ENCODE data around the gene RANBP10. TPM values are rescaled to one million over a fixed set of nuclear protein-coding genes. Genes with fewer than 3 reads are reported as not detected.

RANBP10 gene
- total and polyA plus RNA-seq, 7 donors = 4.2 to 15.5 (median 7.5) TPM

DNA sequence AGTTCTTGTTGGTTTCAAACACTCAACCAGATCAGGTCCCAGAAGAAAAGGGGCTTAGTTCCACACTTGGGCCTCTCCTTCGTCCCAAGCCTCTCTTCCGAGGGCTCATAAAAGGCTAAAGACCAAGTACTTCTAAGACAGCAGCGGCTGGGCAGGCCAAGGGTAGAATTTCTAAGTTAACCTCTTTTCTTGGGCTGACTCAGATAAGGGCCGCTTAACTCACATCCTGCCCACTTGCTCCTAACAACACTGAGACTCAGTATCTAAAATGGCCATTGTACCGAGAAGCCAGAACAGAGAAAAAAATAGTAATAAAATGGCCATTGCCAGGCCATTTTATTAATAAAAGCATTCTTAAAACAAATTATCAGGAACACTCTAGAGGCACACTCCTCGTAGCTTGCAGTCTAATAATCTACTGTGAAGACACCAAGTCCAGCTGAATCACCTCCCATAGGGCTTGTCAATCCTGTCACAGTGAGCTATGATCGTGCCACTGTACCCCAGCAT, 42.1 kb downstream of the RANBP10 start:
- TF ChIP-seq EP300 (IDR thresholded peaks at IDR 0.05) (no peak), POLR2A (IDR thresholded peaks at IDR 0.05) (no peak), POLR2AphosphoS5 (IDR thresholded peaks at IDR 0.05) (no peak)
- TF ChIP-seq, protein P1, sequence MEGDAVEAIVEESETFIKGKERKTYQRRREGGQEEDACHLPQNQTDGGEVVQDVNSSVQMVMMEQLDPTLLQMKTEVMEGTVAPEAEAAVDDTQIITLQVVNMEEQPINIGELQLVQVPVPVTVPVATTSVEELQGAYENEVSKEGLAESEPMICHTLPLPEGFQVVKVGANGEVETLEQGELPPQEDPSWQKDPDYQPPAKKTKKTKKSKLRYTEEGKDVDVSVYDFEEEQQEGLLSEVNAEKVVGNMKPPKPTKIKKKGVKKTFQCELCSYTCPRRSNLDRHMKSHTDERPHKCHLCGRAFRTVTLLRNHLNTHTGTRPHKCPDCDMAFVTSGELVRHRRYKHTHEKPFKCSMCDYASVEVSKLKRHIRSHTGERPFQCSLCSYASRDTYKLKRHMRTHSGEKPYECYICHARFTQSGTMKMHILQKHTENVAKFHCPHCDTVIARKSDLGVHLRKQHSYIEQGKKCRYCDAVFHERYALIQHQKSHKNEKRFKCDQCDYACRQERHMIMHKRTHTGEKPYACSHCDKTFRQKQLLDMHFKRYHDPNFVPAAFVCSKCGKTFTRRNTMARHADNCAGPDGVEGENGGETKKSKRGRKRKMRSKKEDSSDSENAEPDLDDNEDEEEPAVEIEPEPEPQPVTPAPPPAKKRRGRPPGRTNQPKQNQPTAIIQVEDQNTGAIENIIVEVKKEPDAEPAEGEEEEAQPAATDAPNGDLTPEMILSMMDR (IDR thresholded peaks at IDR 0.05) = no peak
- Histone ChIP-seq H3K4me1 (no peaks in the 10 kb centered on the region), H3K36me3 (peaks cover 0 to 9% (median 0%) of the 10 kb centered on the region in 4 donors), H3K27ac (no peak overlapping the region), H3K9me3 (no peaks in the 10 kb centered on the region), H3K4me3 (no peak overlapping the region), H3K27me3 (no peaks in the 10 kb centered on the region)
- intact Hi-C loops (cut with DNase I) = no loop called here
- no peak for DNase-seq
- WGBS, 2 donors = 96 to 97% methylated on average over 7 of the region's 7 CpGs

DNA sequence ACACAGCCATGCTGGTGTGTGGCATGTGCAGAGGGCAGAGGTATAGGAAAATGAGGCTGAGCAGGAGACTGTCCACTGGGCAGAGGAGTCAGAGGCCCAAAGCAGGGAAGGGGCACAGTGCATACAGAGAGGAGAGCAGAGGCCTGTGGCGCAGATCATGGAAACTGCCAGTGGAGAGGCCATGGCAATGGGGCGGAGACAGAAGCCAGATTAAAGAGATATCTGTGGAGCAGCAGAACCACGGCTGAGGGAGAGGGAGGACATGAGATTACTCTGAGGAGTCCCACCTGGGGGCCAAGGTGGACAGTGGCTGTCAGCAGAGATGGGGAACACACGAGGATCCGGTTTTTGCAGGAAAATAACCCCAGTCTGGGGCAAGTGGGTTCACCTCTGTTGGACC, 43.3 kb downstream of the RANBP10 start:
- no peak overlapping the region for H3K4me3 ChIP-seq
- intact Hi-C loops (cut with DNase I) = no loop called here
- WGBS, 2 donors = 95 to 96% methylated on average over 5 of the region's 5 CpGs
- no peak for DNase-seq
- TF ChIP-seq POLR2A (IDR thresholded peaks at IDR 0.05) (no peak), POLR2AphosphoS5 (IDR thresholded peaks at IDR 0.05) (no peak), EP300 (IDR thresholded peaks at IDR 0.05) (no peak)
- TF ChIP-seq, protein P1 (IDR thresholded peaks at IDR 0.05) = no peak
- H3K4me1 ChIP-seq = no peaks in the 10 kb centered on the region
- no peaks in the 10 kb centered on the region for H3K27me3 ChIP-seq
- no peak overlapping the region for H3K27ac ChIP-seq
- H3K9me3 ChIP-seq = no peaks in the 10 kb centered on the region
- H3K36me3 ChIP-seq = peaks cover 0 to 9% (median 0%) of the 10 kb centered on the region in 4 donors

DNA sequence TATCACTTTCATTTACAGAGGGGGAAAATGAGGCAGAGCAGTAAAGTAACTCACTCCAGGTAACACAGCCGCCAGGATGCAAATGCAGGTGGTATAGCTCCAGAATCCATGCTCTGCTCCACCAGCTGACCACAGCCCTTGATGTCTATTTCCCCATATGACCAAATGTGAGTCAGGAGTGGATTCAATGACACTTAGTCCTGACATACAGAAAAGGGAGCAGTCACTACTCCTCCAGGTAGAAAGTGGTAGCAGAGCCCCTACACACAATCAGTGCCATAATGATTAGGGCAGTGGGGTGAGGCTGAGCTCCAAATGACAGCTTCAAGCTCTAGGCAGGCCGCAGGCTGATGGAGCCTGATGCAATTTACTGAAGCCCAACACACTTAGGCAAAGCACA, 44.0 kb downstream of the RANBP10 start:
- Histone ChIP-seq H3K9me3 (no peaks in the 10 kb centered on the region), H3K27ac (no peak overlapping the region), H3K27me3 (no peaks in the 10 kb centered on the region), H3K36me3 (peaks cover 0 to 9% (median 0%) of the 10 kb centered on the region in 4 donors), H3K4me3 (no peak overlapping the region), H3K4me1 (no peaks in the 10 kb centered on the region)
- no peak for DNase-seq
- TF ChIP-seq, protein P1 (IDR thresholded peaks at IDR 0.05) = no peak
- TF ChIP-seq POLR2AphosphoS5 (IDR thresholded peaks at IDR 0.05) (no peak), EP300 (IDR thresholded peaks at IDR 0.05) (no peak), POLR2A (IDR thresholded peaks at IDR 0.05) (no peak)
- intact Hi-C loops (cut with DNase I) = no loop called here
- 96 to 97% methylated on average over 2 of the region's 2 CpGs for WGBS, 2 donors

DNA sequence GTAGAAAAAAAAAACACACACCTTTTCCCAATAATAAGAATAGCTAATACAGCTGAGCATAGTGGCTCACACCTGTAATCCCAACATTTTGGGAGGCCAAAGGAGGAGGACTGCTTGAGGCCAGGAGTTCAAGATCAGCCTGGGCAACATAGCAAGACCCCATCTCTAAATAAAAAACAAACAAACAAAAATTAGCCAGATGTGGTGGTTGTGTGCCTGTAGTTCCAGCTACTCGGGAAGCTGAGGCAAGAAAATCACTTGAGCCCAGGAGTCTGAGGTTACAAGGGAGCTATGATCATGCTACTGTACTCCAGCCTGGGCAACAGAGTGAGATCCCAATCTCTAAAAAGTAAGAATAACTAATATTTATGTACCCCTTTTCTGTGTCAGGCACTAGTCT, 44.4 kb downstream of the RANBP10 start:
- Histone ChIP-seq H3K27me3 (no peaks in the 10 kb centered on the region), H3K9me3 (no peaks in the 10 kb centered on the region), H3K4me1 (no peaks in the 10 kb centered on the region), H3K4me3 (no peak overlapping the region), H3K27ac (no peak overlapping the region), H3K36me3 (peaks cover 0 to 8% (median 0%) of the 10 kb centered on the region in 4 donors)
- DNase-seq = no peak
- intact Hi-C loops (cut with DNase I) = no loop called here
- no peak for TF ChIP-seq EP300 (IDR thresholded peaks at IDR 0.05)
- WGBS, 2 donors = 96 to 100% methylated on average over 1 of the region's 1 CpG

DNA sequence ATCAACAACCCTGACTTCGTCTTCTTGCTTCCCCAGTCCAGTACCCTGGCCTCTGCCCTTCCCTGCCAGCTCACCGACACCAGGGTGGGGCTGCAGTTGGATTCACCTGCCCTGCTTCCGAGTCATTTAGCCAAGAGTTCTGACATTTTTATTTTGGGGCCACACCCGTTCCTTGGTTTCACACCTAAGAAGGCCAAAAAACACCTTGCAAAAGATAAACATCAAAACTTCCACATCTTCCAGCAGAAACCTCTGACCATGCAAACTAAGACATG, 45.5 kb downstream of the RANBP10 start:
- 18 to 70% methylated on average over 4 of the region's 4 CpGs for WGBS, 2 donors
- Histone ChIP-seq H3K4me3 (no peak overlapping the region), H3K4me1 (no peaks in the 10 kb centered on the region), H3K36me3 (no peaks in the 10 kb centered on the region), H3K27me3 (no peaks in the 10 kb centered on the region), H3K27ac (no peak overlapping the region), H3K9me3 (no peaks in the 10 kb centered on the region)
- TF ChIP-seq, protein P1 (IDR thresholded peaks at IDR 0.05) = no peak
- no peak for TF ChIP-seq POLR2A (IDR thresholded peaks at IDR 0.05)
- TF ChIP-seq POLR2AphosphoS5 (IDR thresholded peaks at IDR 0.05) = no peak
- TF ChIP-seq EP300 (IDR thresholded peaks at IDR 0.05) = no peak
- no peak for DNase-seq
- intact Hi-C loops (cut with DNase I) = no loop called here
